GM18511 (cell line): ENCODE data around the gene SIAH3.
"Not testable (repeated sequence)": the region's sequence is repeated elsewhere in the genome, so short reads cannot be mapped to it uniquely, and the experiment has no call there.

ENCODE experiments used
- ATAC-seq: cut with Tn5 transposase; IDR thresholded peaks from one replicate; pipeline ENCODE4 v1.9.1; 2021; ENCODE audit warnings: mild to moderate bottlenecking, moderate library complexity; ENCODE audit not compliant: unreplicated experiment

SIAH3 gene

DNA sequence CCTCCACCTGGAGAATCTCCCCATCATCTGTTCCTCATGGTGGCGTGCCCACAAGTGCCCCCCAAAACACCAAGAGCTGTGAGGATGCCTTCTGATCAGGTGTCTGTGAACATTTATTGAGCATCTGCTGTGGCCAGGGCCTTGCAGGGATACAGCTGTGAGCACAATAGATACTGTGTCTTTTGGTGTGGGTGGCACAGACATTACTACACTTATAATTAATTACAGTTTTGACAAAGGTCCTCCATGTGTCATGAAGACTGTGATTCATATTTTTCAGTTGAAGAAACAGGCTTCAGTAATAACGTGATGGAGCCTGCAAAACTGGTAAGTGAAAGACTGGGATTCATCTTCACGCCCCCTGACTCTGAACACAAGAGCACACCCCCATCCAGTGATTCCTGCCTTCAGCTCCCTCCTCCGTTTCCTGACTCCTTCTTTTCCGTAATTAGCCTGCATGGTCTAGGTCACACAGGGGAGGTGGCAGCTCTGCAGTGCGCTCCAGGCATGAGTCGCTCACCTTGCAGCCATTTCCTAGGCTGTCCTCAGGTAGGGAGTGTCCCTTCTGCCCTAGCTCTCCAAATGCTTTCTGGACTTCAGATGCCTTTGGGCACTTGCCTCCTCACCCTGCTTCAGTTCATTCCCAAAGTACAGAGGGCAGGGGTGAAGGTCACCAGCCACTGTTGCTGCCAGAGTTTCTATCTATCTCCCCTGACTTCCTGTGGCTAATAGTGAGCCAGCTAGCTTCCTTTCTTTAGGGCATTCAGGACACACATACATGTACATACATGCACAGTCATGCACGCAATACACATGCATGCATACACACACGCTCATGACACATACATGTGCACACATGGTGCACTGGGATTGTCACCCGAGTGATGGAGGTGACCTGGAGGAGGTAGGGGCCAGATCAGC, 66.5 kb downstream of the SIAH3 start:
- ATAC-seq, result no peak

- ATAC-seq, result no peak
Measured at GRCh38 chr13:45783346-45784043, 68.1 kb downstream of the SIAH3 start.

- no peak for ATAC-seq
Measured at GRCh38 chr13:45782327-45783045, 69.1 kb downstream of the SIAH3 start.

DNA sequence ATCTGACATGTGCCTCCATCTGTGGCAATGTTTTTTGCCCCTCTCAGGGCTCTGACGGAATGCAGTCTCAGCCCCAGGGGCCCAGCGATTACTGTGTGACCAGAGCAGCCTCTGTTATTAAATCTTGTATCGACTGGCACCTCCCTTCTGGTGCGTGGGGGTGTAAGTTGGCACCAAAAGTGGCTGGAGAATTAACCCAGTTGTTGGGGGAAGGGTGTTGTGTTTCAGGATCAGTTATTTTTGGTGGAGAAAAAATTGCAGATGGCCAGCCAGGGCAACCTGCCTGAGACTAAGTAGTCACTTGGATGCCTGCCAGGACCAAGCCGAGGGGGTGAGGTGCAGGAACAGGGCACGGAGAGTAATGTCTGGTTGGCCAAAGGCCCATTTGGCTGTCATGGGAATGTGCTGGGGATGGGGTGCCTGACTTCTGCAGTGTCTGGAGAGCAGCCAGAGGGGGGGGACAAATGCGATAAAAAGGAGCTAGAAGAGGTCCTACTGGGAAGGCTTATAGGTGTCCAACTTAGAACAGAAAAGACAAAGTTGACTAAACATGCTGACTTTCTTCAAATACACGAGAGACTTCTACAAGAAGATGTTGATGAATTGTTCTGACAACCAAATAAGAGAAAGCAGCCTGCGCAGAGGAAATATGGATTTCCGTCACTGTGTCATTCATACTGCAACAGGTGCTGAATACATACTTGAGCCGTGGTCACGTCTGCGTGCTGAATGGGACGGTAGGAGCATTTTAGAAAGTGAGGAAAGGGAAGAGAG, 69.8 kb downstream of the SIAH3 start:
- no peak for ATAC-seq

- ATAC-seq, result no peak
Measured at GRCh38 chr13:45779901-45780300, 71.7 kb downstream of the SIAH3 start.

- no peak for ATAC-seq
Measured at GRCh38 chr13:45778882-45779281, 72.7 kb downstream of the SIAH3 start.

DNA sequence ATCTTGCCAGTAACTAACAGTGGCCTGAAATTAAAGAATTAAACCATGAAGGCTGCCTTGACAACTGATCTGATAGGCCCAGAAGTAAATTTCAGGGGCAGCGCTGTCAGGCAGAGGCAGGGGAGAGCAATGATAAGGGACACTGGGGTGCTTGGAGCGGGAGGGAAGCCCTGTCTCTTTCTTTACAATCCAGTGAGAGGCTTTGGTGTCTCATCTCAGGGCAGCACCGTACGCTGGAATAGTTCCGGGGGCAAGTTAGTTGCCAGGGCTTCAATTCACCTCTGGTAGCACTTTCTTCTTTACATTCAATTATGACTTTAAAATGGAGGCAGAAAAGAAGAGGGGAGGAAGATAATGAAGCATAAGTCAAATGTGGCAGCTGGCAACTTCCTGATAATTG, 74.8 kb downstream of the SIAH3 start:
- no peak for ATAC-seq

- no peak for ATAC-seq
Measured at GRCh38 chr13:45775401-45775963, 76.1 kb downstream of the SIAH3 start.

DNA sequence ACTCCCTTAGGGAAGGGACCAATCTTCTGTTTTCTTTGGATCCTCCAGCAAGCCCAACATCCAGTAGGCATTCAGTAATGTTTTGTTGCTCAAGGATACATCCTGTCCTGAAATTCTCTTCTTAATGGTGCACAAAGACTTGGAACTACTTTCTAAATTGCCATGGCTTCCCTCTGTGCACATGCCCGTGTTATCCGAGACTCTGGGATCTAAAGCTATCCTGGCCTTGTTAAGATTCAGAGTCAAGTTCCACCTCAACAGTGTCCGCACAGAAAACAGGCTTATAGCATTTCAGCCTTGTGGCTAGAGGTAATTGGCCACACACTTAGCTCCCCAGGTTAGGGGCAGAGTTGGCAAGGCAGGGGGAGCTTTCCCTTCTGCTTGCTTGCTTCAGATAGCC, 77.6 kb downstream of the SIAH3 start:
- no peak for ATAC-seq

DNA sequence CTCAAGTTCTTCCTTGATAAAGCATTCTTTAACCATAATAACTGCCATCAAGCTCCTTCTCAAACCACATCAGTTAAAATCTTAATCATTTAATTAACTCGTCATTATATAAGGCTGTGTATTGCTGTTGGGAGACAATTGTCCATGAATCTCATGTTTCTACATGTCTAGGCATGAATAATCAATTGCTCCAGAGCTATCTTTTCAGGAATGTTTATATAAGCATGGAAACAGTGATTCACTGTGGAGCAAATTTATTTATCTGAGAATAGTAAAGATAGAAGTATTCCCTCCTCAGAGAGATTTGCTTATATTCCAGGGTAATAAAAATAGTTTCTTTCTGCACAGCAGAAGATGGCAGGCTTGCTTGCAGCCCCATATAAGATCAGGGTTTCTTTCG, 78.3 kb downstream of the SIAH3 start:
- ATAC-seq, result no peak

- no peak for ATAC-seq
Measured at GRCh38 chr13:45770886-45771285, 80.7 kb downstream of the SIAH3 start.

DNA sequence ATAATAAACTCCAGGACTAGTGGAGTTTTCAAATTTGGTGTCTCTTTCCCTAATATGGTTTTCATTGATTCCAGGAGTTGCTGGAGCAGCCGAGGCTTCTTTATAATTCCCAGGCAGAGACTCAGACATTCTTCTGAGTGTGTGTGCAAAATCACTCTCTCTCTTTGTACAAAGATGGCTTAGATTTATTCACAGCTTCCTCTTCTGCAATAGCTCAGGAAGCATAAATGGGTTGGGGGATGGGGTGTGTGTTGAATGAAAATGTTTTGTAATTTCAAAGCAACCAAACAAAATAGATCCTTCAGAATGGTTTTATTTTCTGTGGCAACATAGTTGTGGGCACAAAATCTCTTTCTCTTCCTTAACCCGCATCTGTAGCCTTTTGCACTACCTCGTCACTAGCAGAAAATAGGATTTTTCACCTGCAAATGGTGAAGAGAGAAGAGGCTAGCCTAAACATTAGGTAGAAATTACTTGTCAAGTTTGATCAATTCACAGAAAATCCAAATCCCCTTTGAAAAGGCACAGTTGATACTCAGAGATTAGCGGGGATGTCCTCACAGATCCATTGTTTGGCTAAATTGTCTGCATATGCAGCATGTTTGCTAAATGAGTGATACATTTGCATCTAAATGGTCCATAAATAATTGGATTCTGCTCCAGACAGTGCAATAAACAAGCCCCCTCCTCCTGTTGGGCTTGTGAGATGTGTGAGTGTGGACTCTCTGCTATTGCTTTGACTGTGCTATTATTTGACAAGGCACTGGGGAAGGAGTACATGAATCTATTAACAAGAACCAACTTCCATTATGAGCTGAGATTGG, 82.7 kb downstream of the SIAH3 start:
- no peak for ATAC-seq

GRCh38 chr13:45765464-45765863, 86.1 kb downstream of the SIAH3 start:
- ATAC-seq, result no peak

GRCh38 chr13:45763419-45763818, 88.1 kb downstream of the SIAH3 start:
- ATAC-seq, result no peak

DNA sequence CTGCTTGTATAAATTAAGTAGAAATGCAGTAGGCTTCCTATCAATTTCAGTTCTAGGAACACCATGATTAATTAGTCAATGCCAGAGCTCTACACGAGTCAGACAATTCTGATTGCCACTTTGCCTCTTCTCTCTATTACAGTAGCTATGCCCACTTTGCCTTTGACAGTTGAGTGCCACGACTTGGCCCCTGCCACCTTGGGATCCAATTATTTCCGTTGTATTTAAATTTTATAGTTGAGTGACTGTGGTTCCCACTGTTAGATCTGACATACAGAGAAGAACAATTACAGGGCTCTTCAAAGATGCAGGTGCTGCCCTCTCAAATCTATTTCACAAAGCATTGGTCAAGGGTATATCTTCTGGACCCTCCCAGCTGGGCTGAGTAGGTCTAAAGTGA, 94.0 kb downstream of the SIAH3 start:
- ATAC-seq, result not testable (repeated sequence)

DNA sequence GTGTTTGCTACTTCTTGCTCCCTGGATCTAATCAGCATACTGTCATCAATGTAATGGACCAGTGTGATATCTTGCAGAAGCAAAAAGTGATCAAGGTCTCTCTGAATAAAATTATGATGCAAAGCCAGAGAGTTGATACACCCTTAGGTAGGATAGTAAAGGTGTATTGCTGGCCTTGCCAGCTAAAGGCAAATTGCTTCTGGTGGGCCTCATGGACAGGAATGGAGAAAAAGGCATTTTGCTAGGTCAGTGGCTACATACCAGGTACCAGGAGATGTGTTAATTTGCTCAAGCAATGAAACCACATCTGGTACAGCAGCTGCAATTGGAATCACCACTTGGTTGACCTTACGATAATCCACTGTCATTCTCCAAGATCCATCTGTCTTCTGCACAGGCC, 95.1 kb downstream of the SIAH3 start:
- not testable (repeated sequence) for ATAC-seq

DNA sequence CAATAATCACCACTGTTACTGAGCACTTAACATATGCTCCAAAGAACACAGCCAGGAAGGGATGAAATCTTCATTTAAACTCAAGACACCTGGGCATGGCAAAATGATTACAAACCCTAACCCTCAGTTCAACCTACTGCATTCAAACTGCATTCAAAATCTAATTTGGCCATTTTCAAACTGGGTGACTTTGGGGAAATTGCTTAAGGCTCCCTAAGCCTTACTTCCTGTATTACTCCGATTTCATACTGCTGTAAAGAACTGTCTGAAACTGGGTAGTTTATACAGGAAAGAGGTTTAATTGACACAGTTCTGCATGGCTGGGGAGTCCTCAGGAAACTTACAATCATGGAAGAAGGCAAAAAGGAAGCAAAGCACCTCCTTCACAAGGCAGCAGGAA, 99.0 kb downstream of the SIAH3 start:
- ATAC-seq, result no peak

DNA sequence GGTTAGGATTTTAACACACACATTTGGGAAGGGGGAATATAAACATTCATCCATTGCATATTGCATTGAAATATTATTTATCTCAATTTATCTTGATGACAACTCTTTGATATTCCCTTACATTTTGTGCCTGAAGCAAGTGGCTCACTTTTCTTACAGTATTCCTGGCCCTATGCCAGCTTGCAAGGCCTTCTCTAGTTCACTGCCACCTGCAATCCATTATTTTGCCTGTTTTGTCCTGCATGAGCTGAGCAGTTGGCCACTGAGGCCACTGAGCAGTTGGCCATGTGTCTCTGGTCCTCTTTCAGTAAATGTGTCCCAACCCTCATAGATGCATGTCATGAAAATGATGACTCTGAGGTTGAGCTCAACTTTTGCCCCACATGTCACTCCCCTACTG, 99.7 kb downstream of the SIAH3 start:
- ATAC-seq, result no peak

- no peak for ATAC-seq
Measured at GRCh38 chr13:45750566-45750965, 101.0 kb downstream of the SIAH3 start.
